Hepatocyte (in vitro differentiated cells): ENCODE measurements around the gene CD226.

Source experiments
- EZH2 ChIP-seq: fragments of 200-600 bp; sonication (generic); IDR thresholded peaks from 2 replicates; pipeline ENCODE4 v1.6.1; 2016; ENCODE audit warnings: antibody characterized with exemption, mild to moderate bottlenecking, borderline replicate concordance
- EZH2phosphoT487 ChIP-seq: fragments of 200-600 bp; sonication (generic); IDR thresholded peaks from one replicate; pipeline ENCODE4 v1.6.1; 2018; ENCODE audit warnings: antibody characterized with exemption, mild to moderate bottlenecking, low read depth, moderate library complexity; ENCODE audit not compliant: unreplicated experiment, severe bottlenecking
- TF ChIP-seq, protein P1 (sequence below): fragments of 200-600 bp; sonication (generic); IDR thresholded peaks from 2 replicates; pipeline ENCODE4 v1.5.1; 2016; ENCODE audit warnings: antibody characterized with exemption, mild to moderate bottlenecking; ENCODE audit not compliant: poor library complexity

DNA sequence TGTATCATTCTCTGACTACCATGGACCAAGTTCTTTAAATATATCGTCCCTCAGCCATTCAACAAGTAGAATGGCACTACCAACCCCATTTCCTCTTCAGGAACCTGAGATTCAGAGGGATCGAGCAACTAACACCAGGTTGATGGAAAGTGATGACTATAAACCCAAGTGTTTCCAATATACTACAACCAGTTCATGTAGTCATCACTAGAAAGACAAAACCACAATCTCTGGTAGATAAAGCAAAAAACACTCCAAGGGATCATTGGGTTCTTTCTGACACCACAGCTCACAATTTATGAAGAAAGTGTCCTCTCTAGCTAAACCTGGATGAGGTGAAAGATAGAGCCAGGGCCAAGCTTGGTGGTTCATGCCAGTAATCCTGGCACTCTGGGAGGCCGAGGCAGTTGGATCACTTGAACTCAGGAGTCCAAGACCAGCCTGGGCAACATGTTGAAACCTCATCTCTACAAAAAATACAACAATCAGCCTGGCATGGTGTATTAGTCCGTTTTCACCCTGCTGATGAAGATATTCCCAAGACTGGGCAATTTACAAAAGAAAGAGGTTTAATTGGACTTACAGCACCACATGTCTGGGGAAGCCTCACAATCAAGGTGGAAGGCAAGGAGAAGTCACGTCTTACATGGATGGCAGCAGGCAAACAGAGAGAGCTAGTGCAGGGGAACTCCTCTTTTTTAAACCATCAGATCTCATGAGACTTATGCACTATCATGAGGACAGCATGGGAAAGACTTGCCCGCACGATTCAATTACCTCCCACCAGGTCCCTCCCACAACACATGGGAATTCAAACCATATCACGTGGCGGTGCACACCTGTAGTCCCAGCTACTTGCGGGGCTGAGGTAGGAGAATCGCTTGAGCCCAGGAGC is 2.2 kb downstream of the CD226 start:
- TF ChIP-seq, protein P1, sequence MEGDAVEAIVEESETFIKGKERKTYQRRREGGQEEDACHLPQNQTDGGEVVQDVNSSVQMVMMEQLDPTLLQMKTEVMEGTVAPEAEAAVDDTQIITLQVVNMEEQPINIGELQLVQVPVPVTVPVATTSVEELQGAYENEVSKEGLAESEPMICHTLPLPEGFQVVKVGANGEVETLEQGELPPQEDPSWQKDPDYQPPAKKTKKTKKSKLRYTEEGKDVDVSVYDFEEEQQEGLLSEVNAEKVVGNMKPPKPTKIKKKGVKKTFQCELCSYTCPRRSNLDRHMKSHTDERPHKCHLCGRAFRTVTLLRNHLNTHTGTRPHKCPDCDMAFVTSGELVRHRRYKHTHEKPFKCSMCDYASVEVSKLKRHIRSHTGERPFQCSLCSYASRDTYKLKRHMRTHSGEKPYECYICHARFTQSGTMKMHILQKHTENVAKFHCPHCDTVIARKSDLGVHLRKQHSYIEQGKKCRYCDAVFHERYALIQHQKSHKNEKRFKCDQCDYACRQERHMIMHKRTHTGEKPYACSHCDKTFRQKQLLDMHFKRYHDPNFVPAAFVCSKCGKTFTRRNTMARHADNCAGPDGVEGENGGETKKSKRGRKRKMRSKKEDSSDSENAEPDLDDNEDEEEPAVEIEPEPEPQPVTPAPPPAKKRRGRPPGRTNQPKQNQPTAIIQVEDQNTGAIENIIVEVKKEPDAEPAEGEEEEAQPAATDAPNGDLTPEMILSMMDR: no peak
- no peak for TF ChIP-seq EZH2
- no peak for TF ChIP-seq EZH2phosphoT487
